ENCODE data around the gene CDRT4. TPM values are rescaled to one million over a fixed set of nuclear protein-coding genes. Genes with fewer than 3 reads are reported as not detected.

Gene CDRT4
- total RNA-seq, 3 donors from 2014 or later (not counting 1 experiment from before 2014, with no cell fraction given) = 5.5 to 14.0 (median 11.8) TPM

GRCh38 chr17:15456972-15457722 lies 10.3 kb downstream of the CDRT4 start:
- Histone ChIP-seq H3K36me3 (ENCODE audit: control insufficient read depth, insufficient read depth, low read length) (no peaks in the 10 kb centered on the region), H3K4me3 (ENCODE audit: low read length) (no peak overlapping the region), H3K27me3 (ENCODE audit: control insufficient read depth, insufficient read depth, low read length) (no peaks in the 10 kb centered on the region), H3K4me1 (ENCODE audit: control insufficient read depth, insufficient read depth, low read length) (no peaks in the 10 kb centered on the region), H3K27ac (ENCODE audit: low read length) (no peak overlapping the region), H3K9me3 (ENCODE audit: control insufficient read depth, insufficient read depth, low read length) (no peaks in the 10 kb centered on the region)
- H3K9me3 Mint-ChIP-seq = peaks cover 0 to 3% of the 10 kb centered on the region in 2 donors
- DNase-seq (no peak), ATAC-seq (no peak)
- H3K27me3 Mint-ChIP-seq (ENCODE audit: low read depth in 2 of 2) = no peaks in the 10 kb centered on the region
- peaks cover 10% of the 10 kb centered on the region for H3K36me3 Mint-ChIP-seq
- peaks cover 0 to 5% of the 10 kb centered on the region in 2 donors for H3K4me1 Mint-ChIP-seq
- WGBS (ENCODE audit: insufficient coverage) = 84% methylated on average over 16 of the region's 16 CpGs
- no peak overlapping the region for H3K27ac Mint-ChIP-seq
- intact Hi-C loops (cut with micrococcal nuclease) = no loop called here
- TF ChIP-seq, protein P1, sequence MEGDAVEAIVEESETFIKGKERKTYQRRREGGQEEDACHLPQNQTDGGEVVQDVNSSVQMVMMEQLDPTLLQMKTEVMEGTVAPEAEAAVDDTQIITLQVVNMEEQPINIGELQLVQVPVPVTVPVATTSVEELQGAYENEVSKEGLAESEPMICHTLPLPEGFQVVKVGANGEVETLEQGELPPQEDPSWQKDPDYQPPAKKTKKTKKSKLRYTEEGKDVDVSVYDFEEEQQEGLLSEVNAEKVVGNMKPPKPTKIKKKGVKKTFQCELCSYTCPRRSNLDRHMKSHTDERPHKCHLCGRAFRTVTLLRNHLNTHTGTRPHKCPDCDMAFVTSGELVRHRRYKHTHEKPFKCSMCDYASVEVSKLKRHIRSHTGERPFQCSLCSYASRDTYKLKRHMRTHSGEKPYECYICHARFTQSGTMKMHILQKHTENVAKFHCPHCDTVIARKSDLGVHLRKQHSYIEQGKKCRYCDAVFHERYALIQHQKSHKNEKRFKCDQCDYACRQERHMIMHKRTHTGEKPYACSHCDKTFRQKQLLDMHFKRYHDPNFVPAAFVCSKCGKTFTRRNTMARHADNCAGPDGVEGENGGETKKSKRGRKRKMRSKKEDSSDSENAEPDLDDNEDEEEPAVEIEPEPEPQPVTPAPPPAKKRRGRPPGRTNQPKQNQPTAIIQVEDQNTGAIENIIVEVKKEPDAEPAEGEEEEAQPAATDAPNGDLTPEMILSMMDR (IDR thresholded peaks at IDR 0.05) = no peak
- no peak overlapping the region for H3K4me3 Mint-ChIP-seq

GRCh38 chr17:15456496-15456895 lies 10.9 kb downstream of the CDRT4 start:
- Histone ChIP-seq H3K27ac (ENCODE audit: low read length) (no peak overlapping the region), H3K9me3 (ENCODE audit: control insufficient read depth, insufficient read depth, low read length) (no peaks in the 10 kb centered on the region), H3K4me3 (ENCODE audit: low read length) (no peak overlapping the region), H3K4me1 (ENCODE audit: control insufficient read depth, insufficient read depth, low read length) (no peaks in the 10 kb centered on the region), H3K36me3 (ENCODE audit: control insufficient read depth, insufficient read depth, low read length) (no peaks in the 10 kb centered on the region), H3K27me3 (ENCODE audit: control insufficient read depth, insufficient read depth, low read length) (no peaks in the 10 kb centered on the region)
- Mint-ChIP-seq H3K36me3 (peaks cover 10% of the 10 kb centered on the region), H3K4me1 (peaks cover 0 to 5% of the 10 kb centered on the region in 2 donors), H3K4me3 (no peak overlapping the region), H3K9me3 (peaks cover 0 to 3% of the 10 kb centered on the region in 2 donors), H3K27ac (no peak overlapping the region), H3K27me3 (ENCODE audit: low read depth in 2 of 2) (no peaks in the 10 kb centered on the region)
- no peak for ATAC-seq
- no peak for DNase-seq
- 86% methylated on average over 4 of the region's 6 CpGs for WGBS (ENCODE audit: insufficient coverage)
- TF ChIP-seq, protein P1 (IDR thresholded peaks at IDR 0.05) = no peak
- intact Hi-C loops (cut with micrococcal nuclease) = no loop called here

DNA sequence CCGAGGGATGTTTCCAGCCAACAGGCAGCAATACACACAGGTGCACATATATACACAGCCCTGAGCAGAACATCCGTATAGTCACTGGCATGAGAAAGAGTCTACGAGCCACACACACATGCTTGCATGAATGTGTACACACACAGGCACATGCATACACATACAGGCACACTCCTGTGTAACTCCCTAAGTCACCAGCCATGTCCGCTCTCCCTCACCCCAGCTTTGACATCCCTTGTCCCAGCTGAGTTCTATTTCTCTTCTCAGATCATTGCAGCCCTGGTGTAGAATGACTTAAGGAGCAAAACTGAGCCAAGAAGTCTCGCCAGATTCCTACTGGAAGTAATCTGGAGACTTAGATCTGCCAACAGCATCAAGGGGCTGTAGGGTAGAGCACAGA lies 13.1 kb downstream of the CDRT4 start:
- Histone ChIP-seq H3K9me3 (ENCODE audit: control insufficient read depth, insufficient read depth, low read length) (no peaks in the 10 kb centered on the region), H3K4me1 (ENCODE audit: control insufficient read depth, insufficient read depth, low read length) (no peaks in the 10 kb centered on the region), H3K27me3 (ENCODE audit: control insufficient read depth, insufficient read depth, low read length) (no peaks in the 10 kb centered on the region), H3K27ac (ENCODE audit: low read length) (no peak overlapping the region), H3K4me3 (ENCODE audit: low read length) (no peak overlapping the region), H3K36me3 (ENCODE audit: control insufficient read depth, insufficient read depth, low read length) (no peaks in the 10 kb centered on the region)
- peaks cover 0 to 3% of the 10 kb centered on the region in 2 donors for H3K9me3 Mint-ChIP-seq
- no peak overlapping the region for H3K27ac Mint-ChIP-seq
- intact Hi-C loops (cut with micrococcal nuclease) = no loop called here
- no peaks in the 10 kb centered on the region for H3K27me3 Mint-ChIP-seq (ENCODE audit: low read depth in 2 of 2)
- no peaks in the 10 kb centered on the region for H3K4me1 Mint-ChIP-seq
- H3K4me3 Mint-ChIP-seq = no peak overlapping the region
- no peak for ATAC-seq
- 94% methylated on average over 5 of the region's 5 CpGs for WGBS (ENCODE audit: insufficient coverage)
- TF ChIP-seq, protein P1 (IDR thresholded peaks at IDR 0.05) = no peak
- no peak for DNase-seq
- peaks cover 10% of the 10 kb centered on the region for H3K36me3 Mint-ChIP-seq

DNA sequence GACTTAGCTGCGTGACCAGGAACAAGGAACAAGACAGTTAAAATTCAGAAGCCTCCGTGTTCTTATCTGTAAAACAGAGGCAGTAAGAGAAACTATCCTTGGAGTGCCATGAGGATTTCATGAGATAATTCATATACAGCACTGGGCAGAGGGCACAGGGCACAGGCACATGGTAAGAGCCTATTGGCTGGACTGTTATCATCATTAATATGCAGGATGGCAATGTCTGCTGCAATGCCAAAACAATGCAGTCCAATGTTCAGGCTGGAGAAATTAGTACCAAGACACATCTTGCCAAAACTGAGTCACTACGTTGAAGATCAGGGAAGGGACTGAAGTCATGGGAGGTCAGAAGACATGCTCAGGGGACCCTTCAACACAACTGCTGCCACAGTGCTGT lies 13.6 kb downstream of the CDRT4 start:
- Histone ChIP-seq H3K4me3 (ENCODE audit: low read length) (no peak overlapping the region), H3K4me1 (ENCODE audit: control insufficient read depth, insufficient read depth, low read length) (no peaks in the 10 kb centered on the region), H3K9me3 (ENCODE audit: control insufficient read depth, insufficient read depth, low read length) (no peaks in the 10 kb centered on the region), H3K27ac (ENCODE audit: low read length) (no peak overlapping the region), H3K36me3 (ENCODE audit: control insufficient read depth, insufficient read depth, low read length) (no peaks in the 10 kb centered on the region), H3K27me3 (ENCODE audit: control insufficient read depth, insufficient read depth, low read length) (no peaks in the 10 kb centered on the region)
- no peaks in the 10 kb centered on the region for H3K27me3 Mint-ChIP-seq (ENCODE audit: low read depth in 2 of 2)
- peaks cover 10% of the 10 kb centered on the region for H3K36me3 Mint-ChIP-seq
- no peak for DNase-seq
- 65% methylated on average over 3 of the region's 3 CpGs for WGBS (ENCODE audit: insufficient coverage)
- no peak for ATAC-seq
- peaks cover 0 to 3% of the 10 kb centered on the region in 2 donors for H3K9me3 Mint-ChIP-seq
- TF ChIP-seq, protein P1 (IDR thresholded peaks at IDR 0.05) = no peak
- intact Hi-C loops (cut with micrococcal nuclease) = no loop called here
- H3K4me1 Mint-ChIP-seq = no peaks in the 10 kb centered on the region
- no peak overlapping the region for H3K4me3 Mint-ChIP-seq
- no peak overlapping the region for H3K27ac Mint-ChIP-seq
